HG03457 (cell line): Measurements from ENCODE around the gene STEAP4.

Experiments
- ATAC-seq: cut with Tn5 transposase; IDR thresholded peaks from one replicate; pipeline ENCODE4 v1.9.1; 2021; ENCODE audit warnings: moderate number of reproducible peaks; ENCODE audit not compliant: unreplicated experiment

STEAP4 gene

GRCh38 chr7:88314061-88314491, 7.4 kb upstream of the STEAP4 start:
- no peak for ATAC-seq

GRCh38 chr7:88312061-88312663, 5.5 kb upstream of the STEAP4 start:
- no peak for ATAC-seq

GRCh38 chr7:88311675-88312036, 5.0 kb upstream of the STEAP4 start:
- ATAC-seq = no peak

- ATAC-seq = no peak
Measured at GRCh38 chr7:88310956-88311674, 4.4 kb upstream of the STEAP4 start.

- ATAC-seq = no peak
Measured at GRCh38 chr7:88309819-88310218, 3.1 kb upstream of the STEAP4 start.

- no peak for ATAC-seq
Measured at GRCh38 chr7:88307823-88308222, 1.1 kb upstream of the STEAP4 start.

GRCh38 chr7:88307412-88307811, 718 bp upstream of the STEAP4 start:
- ATAC-seq = no peak

- no peak for ATAC-seq
Measured at GRCh38 chr7:88305044-88305443, 1.6 kb downstream of the STEAP4 start.

- ATAC-seq = no peak
Measured at GRCh38 chr7:88302486-88302885, 4.2 kb downstream of the STEAP4 start.

GRCh38 chr7:88301924-88302323, 4.8 kb downstream of the STEAP4 start:
- no peak for ATAC-seq

- no peak for ATAC-seq
Measured at GRCh38 chr7:88300401-88300945, 6.2 kb downstream of the STEAP4 start.

- ATAC-seq = no peak
Measured at GRCh38 chr7:88299126-88299525, 7.6 kb downstream of the STEAP4 start.

GRCh38 chr7:88293866-88294265, 12.8 kb downstream of the STEAP4 start:
- ATAC-seq = no peak

- no peak for ATAC-seq
Measured at GRCh38 chr7:88291398-88292173, 15.1 kb downstream of the STEAP4 start.

GRCh38 chr7:88290491-88290890, 16.2 kb downstream of the STEAP4 start:
- ATAC-seq = no peak

GRCh38 chr7:88289564-88290025, 17.1 kb downstream of the STEAP4 start:
- ATAC-seq = no peak

GRCh38 chr7:88281749-88282148, 24.9 kb downstream of the STEAP4 start:
- ATAC-seq = no peak

GRCh38 chr7:88280801-88281200, 25.9 kb downstream of the STEAP4 start:
- no peak for ATAC-seq

- no peak for ATAC-seq
Measured at GRCh38 chr7:88279323-88279722, 27.4 kb downstream of the STEAP4 start.

- no peak for ATAC-seq
Measured at GRCh38 chr7:88278881-88279280, 27.8 kb downstream of the STEAP4 start.

GRCh38 chr7:88276605-88277153, 30.0 kb downstream of the STEAP4 start:
- ATAC-seq = no peak
